HG03108 (cell line): Measurements from ENCODE around the gene MAST4.

Experiments
- ATAC-seq: cut with Tn5 transposase; IDR thresholded peaks from one replicate; pipeline ENCODE4 v1.9.1; 2021; ENCODE audit warnings: moderate library complexity; ENCODE audit not compliant: unreplicated experiment

Gene MAST4

GRCh38 chr5:66947458-66947857 is 351.3 kb downstream of the MAST4 start:
- ATAC-seq = no peak

GRCh38 chr5:66949066-66949465 is 352.9 kb downstream of the MAST4 start:
- ATAC-seq = no peak

- ATAC-seq = no peak
These were observed 356.0 kb downstream of the MAST4 start for GRCh38 chr5:66952153-66952552.

- ATAC-seq = no peak
These were observed 360.2 kb downstream of the MAST4 start for GRCh38 chr5:66956439-66956838.

GRCh38 chr5:66958201-66958979 is 362.2 kb downstream of the MAST4 start:
- ATAC-seq = no peak

GRCh38 chr5:66958980-66959641 is 362.9 kb downstream of the MAST4 start:
- ATAC-seq = no peak

- ATAC-seq = no peak
These were observed 363.5 kb downstream of the MAST4 start for GRCh38 chr5:66959653-66960052.

- ATAC-seq = no peak
These were observed 364.4 kb downstream of the MAST4 start for GRCh38 chr5:66960369-66961137.

GRCh38 chr5:66963559-66963971 is 367.4 kb downstream of the MAST4 start:
- ATAC-seq = no peak

GRCh38 chr5:66966439-66966838 is 370.2 kb downstream of the MAST4 start:
- ATAC-seq = no peak

- no peak for ATAC-seq
These were observed 370.9 kb downstream of the MAST4 start for GRCh38 chr5:66967102-66967501.

GRCh38 chr5:66967826-66968262 is 371.7 kb downstream of the MAST4 start:
- ATAC-seq = no peak

GRCh38 chr5:66969484-66969883 is 373.3 kb downstream of the MAST4 start:
- ATAC-seq = no peak

GRCh38 chr5:66969963-66970362 is 373.8 kb downstream of the MAST4 start:
- ATAC-seq = no peak

GRCh38 chr5:66972004-66972403 is 375.8 kb downstream of the MAST4 start:
- ATAC-seq = no peak

GRCh38 chr5:66974256-66974655 is 378.1 kb downstream of the MAST4 start:
- no peak for ATAC-seq

- no peak for ATAC-seq
These were observed 379.9 kb downstream of the MAST4 start for GRCh38 chr5:66976108-66976507.

- no peak for ATAC-seq
These were observed 383.5 kb downstream of the MAST4 start for GRCh38 chr5:66979738-66980137.

- ATAC-seq = no peak
These were observed 385.3 kb downstream of the MAST4 start for GRCh38 chr5:66981266-66982055.

- ATAC-seq = no peak
These were observed 385.8 kb downstream of the MAST4 start for GRCh38 chr5:66982056-66982387.

- ATAC-seq = no peak
These were observed 386.3 kb downstream of the MAST4 start for GRCh38 chr5:66982470-66982869.
